Fibroblast of villous mesenchyme (primary cell): ENCODE data around the gene MEIKIN. TPM values are rescaled to one million over a fixed set of nuclear protein-coding genes. Genes with fewer than 3 reads are reported as not detected.
"Not testable (repeated sequence)": the region's sequence is repeated elsewhere in the genome, so short reads cannot be mapped to it uniquely, and the experiment has no call there.

ENCODE experiments used
- DNase-seq: peaks from one replicate; pipeline ENCODE4 v3.0.0-alpha.2; 2010; ENCODE audit warnings: low read depth
- H3K4me3 ChIP-seq: 2 replicates; pipeline ENCODE4 v1.5.1; 2011; ENCODE audit warnings: low read depth, mild to moderate bottlenecking, low read length
- total RNA-seq: library from RNA; depleted of rRNA; stranded (reverse); fragments of >200 nt; gene quantifications from 2 replicates; pipeline ENCODE4 v1.2.3, GENCODE V29; 2012
- TF ChIP-seq, protein P1 (sequence below): IDR thresholded peaks from 2 replicates; pipeline ENCODE4 v1.5.1; 2012; ENCODE audit warnings: low read depth, mild to moderate bottlenecking, low read length; ENCODE audit not compliant: insufficient read depth

MEIKIN gene
- total RNA-seq, 1 donor: not detected

DNA sequence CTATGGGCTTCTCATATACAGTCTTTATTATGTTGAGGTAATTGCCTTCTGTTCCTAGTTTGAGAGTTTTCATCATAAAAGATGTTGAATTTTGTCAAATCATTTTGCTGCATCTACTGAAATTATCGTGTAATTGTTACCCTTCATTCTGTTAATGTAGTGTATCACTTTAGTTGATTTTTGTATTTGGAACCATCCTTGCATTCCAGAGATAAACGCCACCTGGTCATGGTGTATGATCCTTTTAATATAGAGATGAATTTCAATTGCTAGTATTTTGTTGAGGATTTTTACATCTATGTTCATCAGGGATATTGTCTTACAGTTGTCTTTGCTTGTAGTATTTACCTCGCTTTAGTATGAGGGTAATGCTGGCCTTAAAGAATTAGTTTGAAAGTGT is 19.3 kb downstream of the MEIKIN start:
- TF ChIP-seq, protein P1, sequence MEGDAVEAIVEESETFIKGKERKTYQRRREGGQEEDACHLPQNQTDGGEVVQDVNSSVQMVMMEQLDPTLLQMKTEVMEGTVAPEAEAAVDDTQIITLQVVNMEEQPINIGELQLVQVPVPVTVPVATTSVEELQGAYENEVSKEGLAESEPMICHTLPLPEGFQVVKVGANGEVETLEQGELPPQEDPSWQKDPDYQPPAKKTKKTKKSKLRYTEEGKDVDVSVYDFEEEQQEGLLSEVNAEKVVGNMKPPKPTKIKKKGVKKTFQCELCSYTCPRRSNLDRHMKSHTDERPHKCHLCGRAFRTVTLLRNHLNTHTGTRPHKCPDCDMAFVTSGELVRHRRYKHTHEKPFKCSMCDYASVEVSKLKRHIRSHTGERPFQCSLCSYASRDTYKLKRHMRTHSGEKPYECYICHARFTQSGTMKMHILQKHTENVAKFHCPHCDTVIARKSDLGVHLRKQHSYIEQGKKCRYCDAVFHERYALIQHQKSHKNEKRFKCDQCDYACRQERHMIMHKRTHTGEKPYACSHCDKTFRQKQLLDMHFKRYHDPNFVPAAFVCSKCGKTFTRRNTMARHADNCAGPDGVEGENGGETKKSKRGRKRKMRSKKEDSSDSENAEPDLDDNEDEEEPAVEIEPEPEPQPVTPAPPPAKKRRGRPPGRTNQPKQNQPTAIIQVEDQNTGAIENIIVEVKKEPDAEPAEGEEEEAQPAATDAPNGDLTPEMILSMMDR: no peak
- H3K4me3 ChIP-seq: no peak overlapping the region
- no peak for DNase-seq

DNA sequence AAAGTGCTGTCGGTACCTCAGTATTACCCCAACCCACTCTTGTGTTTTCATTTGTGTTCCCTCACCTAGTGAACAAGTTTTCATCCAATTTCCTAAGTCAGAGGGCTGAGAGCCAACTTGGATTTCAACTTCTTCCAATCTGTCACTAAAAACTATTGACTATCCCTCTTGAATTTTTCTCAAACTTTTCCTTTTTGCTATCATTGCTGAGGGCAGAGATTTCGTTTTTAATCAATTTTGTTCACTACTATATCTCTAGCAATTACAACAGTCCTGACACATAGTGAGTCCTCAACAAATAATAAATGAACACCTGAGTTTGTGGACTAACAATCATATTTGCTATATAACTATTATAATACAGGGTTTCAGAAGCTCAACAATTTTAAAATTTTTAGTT is 29.0 kb downstream of the MEIKIN start:
- H3K4me3 ChIP-seq: no peak overlapping the region
- DNase-seq: no peak
- TF ChIP-seq, protein P1: no peak

DNA sequence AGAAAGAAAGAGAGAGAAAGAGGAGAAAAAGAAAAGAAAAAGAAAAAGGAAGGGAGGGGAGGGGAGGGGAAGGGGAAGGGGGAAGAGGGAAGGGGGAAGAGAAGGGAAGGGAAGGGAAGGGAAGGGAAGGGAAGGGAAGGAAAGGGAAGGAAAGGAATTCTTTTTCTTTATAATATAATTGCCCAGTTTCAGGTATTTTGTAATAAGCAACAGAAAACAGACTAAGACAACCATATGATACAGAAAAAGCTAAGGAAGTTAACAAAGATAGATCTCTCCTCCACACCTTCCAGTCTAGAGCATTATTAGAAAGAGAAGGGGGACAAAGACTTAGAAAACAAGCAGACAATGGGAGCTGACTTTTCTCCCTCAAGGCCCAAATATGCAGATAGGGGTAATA is 31.0 kb downstream of the MEIKIN start:
- H3K4me3 ChIP-seq: no peak overlapping the region
- DNase-seq: no peak
- TF ChIP-seq, protein P1: no peak

DNA sequence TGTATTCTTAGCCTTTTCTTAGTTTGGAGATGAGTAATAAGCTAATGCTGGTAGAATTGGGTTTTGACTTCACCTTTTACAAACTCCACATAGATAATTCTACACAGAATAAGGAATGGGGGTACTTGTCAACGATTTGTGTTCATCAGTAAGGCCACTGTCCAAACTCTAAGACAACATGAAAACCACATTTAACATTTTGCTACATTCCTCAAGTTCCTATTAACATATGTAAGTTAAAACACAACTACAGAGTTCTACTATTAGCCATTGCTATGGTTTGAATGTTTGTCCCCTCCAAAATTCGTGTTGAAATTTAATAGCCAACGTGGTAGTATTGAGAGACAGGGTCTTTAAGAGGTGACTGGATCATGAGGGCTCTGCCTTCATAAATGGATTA is 31.9 kb downstream of the MEIKIN start:
- H3K4me3 ChIP-seq: no peak overlapping the region
- TF ChIP-seq, protein P1: no peak
- no peak for DNase-seq

DNA sequence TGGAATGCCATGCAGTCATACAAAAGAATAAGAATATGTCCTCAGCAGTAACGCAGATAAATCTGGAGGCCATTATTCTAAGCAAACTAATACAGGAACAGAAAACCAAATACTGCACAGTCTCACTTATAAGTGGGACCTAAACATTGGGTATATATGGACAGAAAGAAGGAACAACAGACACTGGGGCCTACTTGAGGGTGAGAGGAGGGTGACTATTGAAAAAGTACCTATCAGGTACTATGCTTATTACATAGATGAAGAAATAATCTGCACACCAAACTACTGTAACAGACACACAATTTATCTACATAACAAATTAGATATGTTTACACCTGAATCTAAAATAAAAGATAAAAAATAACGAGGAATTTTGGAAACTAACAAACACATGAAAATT is 38.8 kb downstream of the MEIKIN start:
- no peak for DNase-seq
- no peak overlapping the region for H3K4me3 ChIP-seq
- TF ChIP-seq, protein P1: no peak

DNA sequence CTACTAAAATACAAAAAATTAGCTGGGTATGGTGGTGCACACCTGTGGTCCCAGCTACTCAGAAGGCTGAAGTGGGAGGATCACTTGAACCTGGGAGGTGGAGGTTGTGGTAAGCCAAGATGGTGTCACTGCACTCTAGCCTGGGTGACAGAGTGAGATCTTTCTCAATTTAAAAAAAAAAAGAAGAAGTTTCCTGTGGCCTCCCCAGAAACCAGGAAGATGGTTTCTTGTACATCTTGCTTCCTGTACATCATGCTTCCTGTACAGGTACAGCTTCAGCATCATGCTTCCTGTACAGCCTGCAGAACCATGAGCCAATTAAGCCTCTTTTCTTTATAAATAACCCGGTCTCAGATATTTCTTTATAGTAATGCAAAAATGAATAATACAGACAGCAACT is 43.2 kb downstream of the MEIKIN start:
- not testable (repeated sequence) for H3K4me3 ChIP-seq, DNase-seq

DNA sequence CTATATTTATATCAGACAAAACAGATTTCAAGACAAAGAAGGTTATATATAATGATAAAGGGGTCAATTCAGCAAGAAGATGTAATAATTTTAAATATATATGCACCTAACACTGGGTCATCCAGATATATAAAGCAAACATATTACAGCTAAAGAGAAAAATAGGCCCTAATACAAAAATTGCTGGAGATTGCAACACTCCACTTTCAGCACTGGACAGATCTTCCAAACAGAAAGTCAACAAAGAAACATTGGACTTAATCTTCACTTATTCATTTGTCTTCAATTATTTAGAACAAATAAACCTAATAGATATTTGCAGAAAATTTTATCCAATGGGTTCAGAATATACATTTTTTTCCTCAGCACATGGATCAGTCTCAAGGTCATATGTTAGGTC is 45.8 kb downstream of the MEIKIN start:
- DNase-seq: peak; percentile 17
- TF ChIP-seq, protein P1: no peak
- no peak overlapping the region for H3K4me3 ChIP-seq
